ENCODE results near the gene MDH1B.

DNA sequence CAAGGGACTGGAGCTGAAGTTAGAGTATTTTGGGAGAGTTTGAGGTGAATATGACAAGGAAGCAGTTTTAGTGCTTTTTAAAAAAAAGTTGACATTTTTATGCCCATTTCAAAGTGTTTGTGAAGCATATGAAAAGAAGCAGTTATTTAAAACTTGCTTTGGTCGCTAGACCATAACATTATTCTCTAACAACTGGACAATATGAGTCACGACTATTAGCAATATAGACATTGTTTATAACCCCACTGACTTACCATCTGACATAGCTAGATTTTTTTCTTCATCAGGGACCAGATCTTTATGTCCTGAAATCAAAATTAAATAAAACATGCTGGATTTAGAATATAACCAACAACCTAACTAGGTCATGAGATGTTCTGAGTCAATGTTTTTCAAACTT lies 24.3 kb downstream of the MDH1B start:
- TF ChIP-seq SIN3A (IDR thresholded peaks at IDR 0.05; ENCODE audit: borderline replicate concordance, insufficient read depth, low read length) (no peak), REST (IDR thresholded peaks at IDR 0.05; ENCODE audit: insufficient read depth in 1 of 2, low read depth in 2 of 2, low read length in 2 of 2) (no peak), TAF1 (IDR thresholded peaks at IDR 0.05; ENCODE audit: borderline replicate concordance, insufficient read depth, low read length) (no peak)
